Measurements from ENCODE around the gene BARD1. TPM values are rescaled to one million over a fixed set of nuclear protein-coding genes. Genes with fewer than 3 reads are reported as not detected.

The BARD1 gene
- total RNA-seq (74.2 TPM), polyA plus RNA-seq (4.6 TPM)

DNA sequence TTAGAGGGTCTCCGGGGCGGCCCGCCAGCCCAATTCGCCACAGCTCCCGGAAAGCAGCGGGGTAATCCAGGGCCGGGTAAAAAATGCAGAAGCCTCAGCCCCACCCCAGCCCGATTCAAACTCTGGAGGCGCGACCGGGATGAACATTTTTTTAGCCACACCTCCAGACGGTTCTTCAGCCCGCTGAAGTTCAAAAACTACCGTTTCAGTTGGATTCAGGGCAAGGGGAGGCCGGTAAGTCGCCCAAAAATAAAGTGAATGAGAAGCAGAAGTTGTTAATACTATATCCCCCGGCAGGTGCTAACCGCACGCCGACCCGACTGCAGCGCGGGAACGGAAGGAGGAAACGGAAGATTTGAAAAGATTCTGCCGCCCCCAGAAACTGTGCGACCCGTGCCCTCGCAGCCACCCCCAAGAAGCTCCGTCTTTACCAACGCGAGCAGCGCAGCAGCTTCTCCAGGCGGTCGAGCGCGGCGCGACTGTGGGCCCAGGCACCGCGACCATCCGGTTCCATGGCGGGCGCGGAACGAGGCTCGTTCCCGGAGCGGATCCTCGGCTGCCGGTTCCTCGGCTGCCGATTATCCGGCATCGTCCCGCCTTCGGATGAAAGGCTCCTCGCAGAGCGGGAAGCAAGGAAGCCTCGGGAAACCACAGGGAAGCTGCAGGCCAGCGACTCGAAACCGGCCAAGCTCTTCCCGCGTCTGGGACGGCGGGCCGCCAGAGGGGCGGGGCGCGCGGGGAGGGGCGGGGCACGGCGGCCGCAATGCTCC, at the start of gene BARD1:
BARD1 (minus strand) TSS at position 703 of the 770 bp plus-strand sequence; CDS start at position 589, 114 bp downstream.
- peak within 1 kb of the TSS; percentile 56 for H3K27ac ChIP-seq (ENCODE audit: low read depth)
- H3K4me3 ChIP-seq (ENCODE audit: low read depth, low read length): peak within 1 kb of the TSS; percentile 68
- no peaks in the 10 kb centered on the region for H3K36me3 ChIP-seq (ENCODE audit: insufficient read depth)
- H3K4me1 ChIP-seq (ENCODE audit: insufficient read depth): no peaks in the 10 kb centered on the region
- peak; percentile 28 for DNase-seq (ENCODE audit: extremely low spot score)
- under 1% methylated on average over 76 of the region's 76 CpGs for WGBS

DNA sequence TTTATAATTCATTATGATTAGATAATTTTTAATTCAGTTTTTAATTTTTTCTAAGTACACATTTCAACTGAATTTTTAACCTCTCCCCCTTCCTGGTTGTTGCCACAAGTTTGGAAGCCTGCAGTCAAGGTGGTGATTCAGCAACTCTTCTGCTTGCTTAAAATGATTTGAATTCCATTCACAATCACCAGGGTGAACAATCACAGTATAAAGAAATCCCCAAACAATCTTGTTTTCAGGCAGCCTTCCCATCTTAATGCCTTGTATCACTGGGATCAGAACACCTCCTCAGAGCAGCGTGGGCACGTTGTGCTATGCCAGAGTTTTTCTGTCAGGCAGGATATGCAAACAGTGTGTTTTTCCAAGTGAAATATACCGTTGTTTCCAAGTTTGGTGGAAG, 46.7 kb upstream of the BARD1 start:
- Histone ChIP-seq H3K4me1 (ENCODE audit: insufficient read depth) (no peaks in the 10 kb centered on the region), H3K36me3 (ENCODE audit: insufficient read depth) (no peaks in the 10 kb centered on the region), H3K4me3 (ENCODE audit: low read depth, low read length) (no peak overlapping the region), H3K27ac (ENCODE audit: low read depth) (no peak overlapping the region)
- DNase-seq (ENCODE audit: extremely low spot score): no peak
- 49% methylated on average over 3 of the region's 3 CpGs for WGBS

DNA sequence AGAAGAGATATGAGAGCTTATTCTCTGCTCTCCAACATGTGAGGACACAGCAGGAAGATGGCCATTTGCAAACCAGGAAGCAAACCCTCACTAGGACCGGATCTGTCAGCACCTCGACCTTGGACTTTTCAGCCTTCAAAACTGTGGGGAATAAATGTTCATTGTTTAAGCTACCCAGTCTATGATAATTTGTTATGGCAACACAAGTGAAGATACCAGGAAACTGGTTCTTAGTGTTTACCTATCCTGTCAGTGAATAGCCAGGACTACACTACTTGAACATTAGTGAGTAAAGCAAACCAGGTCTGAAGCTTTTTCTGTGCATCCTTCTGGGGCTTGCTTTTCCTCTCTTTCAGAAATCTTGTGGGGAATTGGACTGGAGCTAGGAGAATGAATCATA, 44.4 kb upstream of the BARD1 start:
- no peak for DNase-seq (ENCODE audit: extremely low spot score)
- WGBS: 82% methylated on average over 2 of the region's 2 CpGs
- Histone ChIP-seq H3K36me3 (ENCODE audit: insufficient read depth) (no peaks in the 10 kb centered on the region), H3K4me1 (ENCODE audit: insufficient read depth) (no peaks in the 10 kb centered on the region), H3K27ac (ENCODE audit: low read depth) (no peak overlapping the region), H3K4me3 (ENCODE audit: low read depth, low read length) (no peak overlapping the region)

DNA sequence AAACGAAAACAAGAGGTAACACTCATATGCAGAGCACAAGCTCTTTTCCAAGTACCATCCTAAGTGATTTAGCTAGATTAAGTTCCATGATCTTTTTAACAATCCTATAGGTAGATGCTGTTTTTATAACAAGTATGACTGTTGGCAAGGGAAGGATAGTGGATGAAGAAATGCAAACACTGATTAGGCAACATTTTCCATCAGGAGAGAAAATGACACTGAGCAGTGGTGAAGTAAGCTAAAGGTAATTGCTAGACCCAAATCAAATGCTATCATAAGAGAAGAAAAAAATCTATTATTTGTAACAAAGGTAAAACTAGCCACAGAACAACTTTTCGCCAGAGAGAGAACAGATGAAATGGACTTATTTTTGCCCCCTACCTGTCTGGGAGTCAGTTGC, 34.3 kb upstream of the BARD1 start:
- H3K4me3 ChIP-seq (ENCODE audit: low read depth, low read length): no peak overlapping the region
- no peaks in the 10 kb centered on the region for H3K4me1 ChIP-seq (ENCODE audit: insufficient read depth)
- H3K27ac ChIP-seq (ENCODE audit: low read depth): no peak overlapping the region
- DNase-seq (ENCODE audit: extremely low spot score): no peak
- WGBS: 92% methylated on average over 2 of the region's 2 CpGs
- H3K36me3 ChIP-seq (ENCODE audit: insufficient read depth): no peaks in the 10 kb centered on the region

DNA sequence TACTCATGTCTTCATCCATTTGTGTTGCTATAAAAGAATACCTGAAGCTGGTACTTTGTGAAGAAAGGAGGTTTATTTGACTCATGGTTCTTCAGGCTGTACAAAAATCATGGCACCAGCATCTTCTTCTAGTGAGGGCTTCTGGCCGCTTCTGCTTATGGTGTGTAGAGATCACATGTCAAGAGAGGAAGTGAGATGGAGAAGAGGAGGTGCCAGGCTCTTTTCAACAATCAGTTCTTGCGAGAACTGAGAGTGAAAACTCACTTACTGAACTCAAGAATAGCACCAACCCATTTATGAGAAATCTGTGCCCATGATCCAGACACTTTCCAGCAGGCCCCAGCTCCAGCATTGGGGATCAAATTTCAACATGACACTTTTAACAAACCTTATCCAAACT, 30.0 kb upstream of the BARD1 start:
- no peak for DNase-seq (ENCODE audit: extremely low spot score)
- no peak overlapping the region for H3K27ac ChIP-seq (ENCODE audit: low read depth)
- no peaks in the 10 kb centered on the region for H3K4me1 ChIP-seq (ENCODE audit: insufficient read depth)
- no peak overlapping the region for H3K4me3 ChIP-seq (ENCODE audit: low read depth, low read length)
- 87% methylated on average over 2 of the region's 2 CpGs for WGBS
- H3K36me3 ChIP-seq (ENCODE audit: insufficient read depth): no peaks in the 10 kb centered on the region

DNA sequence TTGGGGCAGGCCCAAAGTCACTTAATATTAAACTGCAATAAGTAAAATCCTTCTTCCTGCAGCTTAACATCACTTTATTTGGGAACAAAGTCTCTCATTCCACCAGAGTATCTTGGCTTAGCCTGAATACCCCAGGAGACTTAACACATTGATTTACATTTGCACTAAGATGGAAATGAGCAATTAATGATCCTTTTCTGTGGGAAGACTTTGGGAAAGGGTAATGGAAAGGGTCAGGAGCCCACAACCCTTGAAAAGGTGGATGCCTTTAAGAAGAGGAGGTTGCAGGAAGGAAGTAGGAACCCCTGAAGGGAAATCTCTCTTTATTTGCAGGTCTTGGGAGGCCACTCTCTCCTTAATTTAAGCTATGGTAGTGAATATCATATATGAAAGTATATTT, 28.0 kb upstream of the BARD1 start:
- Histone ChIP-seq H3K4me1 (ENCODE audit: insufficient read depth) (no peaks in the 10 kb centered on the region), H3K4me3 (ENCODE audit: low read depth, low read length) (no peak overlapping the region), H3K27ac (ENCODE audit: low read depth) (no peak overlapping the region), H3K36me3 (ENCODE audit: insufficient read depth) (no peaks in the 10 kb centered on the region)
- DNase-seq (ENCODE audit: extremely low spot score): no peak

DNA sequence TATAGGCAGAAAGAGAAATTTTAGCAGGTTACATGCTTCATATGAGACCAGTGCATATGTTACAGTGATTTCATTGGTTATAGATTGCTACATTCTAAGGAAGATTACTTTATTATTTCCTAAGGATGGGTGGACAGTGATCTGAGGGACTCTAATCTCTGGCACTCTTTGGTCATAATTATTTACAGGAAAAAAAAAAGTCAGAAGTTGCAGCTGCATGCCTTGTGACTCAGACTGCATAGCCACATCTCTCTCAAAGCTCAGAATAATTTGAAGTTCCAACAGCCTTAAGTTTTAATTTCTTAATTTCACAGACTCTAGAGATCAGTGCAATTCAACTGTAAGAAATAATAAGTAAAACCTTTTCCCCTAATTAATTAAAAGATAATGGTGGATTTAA, 27.1 kb upstream of the BARD1 start:
- no peaks in the 10 kb centered on the region for H3K4me1 ChIP-seq (ENCODE audit: insufficient read depth)
- H3K4me3 ChIP-seq (ENCODE audit: low read depth, low read length): no peak overlapping the region
- H3K27ac ChIP-seq (ENCODE audit: low read depth): no peak overlapping the region
- H3K36me3 ChIP-seq (ENCODE audit: insufficient read depth): no peaks in the 10 kb centered on the region
- no peak for DNase-seq (ENCODE audit: extremely low spot score)

DNA sequence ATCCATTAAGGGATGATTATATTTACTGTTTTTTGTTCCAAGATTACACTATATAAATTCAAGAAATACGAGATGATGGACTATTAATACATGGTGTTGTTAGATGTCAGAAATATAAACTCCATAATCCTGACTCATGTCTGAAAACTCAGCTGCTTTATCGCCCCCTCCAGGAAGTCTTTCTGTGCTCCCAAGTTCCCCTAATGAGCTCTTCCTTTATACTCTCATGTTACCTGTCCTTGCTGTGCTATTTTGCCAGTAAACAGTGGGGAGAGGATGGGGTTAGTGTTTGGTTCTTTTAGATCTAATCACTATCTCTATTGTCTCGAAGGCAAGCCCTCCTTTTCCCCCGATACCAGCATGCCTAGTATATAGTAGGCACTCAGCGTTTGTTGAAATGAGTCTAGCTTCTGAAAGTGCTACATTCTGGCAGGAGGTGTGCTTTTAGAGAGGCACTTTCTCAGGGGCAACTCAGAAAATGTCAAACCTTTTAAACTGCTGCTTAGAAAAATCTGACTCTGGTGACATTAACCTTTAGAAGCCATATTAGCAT, 21.4 kb upstream of the BARD1 start:
- no peak for DNase-seq (ENCODE audit: extremely low spot score)
- no peak overlapping the region for H3K27ac ChIP-seq (ENCODE audit: low read depth)
- no peaks in the 10 kb centered on the region for H3K36me3 ChIP-seq (ENCODE audit: insufficient read depth)
- no peaks in the 10 kb centered on the region for H3K4me1 ChIP-seq (ENCODE audit: insufficient read depth)
- H3K4me3 ChIP-seq (ENCODE audit: low read depth, low read length): no peak overlapping the region
- WGBS: 61% methylated on average over 5 of the region's 5 CpGs

DNA sequence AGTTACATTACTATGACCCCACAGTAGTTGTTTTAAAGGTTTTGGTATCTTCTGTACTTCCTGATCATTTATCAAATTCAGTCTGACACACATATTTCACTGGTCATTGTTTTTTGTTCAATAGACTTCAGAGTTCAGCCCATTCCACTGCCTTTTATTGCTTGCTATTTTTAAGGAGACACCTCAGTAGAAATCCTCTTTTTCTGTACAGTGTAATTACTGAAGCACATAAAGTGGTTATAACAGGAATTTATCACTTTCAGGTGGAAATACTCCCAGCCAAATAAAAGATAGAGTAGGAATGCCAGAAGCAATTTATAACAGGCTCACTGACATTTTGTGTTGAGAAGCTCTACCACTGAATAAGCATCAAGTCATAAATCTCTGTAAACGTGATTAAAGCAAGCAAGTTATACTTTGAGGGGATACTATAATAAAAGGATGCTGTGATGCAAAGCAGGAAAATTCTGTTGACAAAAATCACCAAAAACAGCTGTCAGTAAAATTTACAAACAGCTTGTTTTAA, 6.6 kb upstream of the BARD1 start:
- H3K4me3 ChIP-seq (ENCODE audit: low read depth, low read length): no peak overlapping the region
- H3K36me3 ChIP-seq (ENCODE audit: insufficient read depth): no peaks in the 10 kb centered on the region
- WGBS: 40% methylated on average over 1 of the region's 1 CpG
- H3K27ac ChIP-seq (ENCODE audit: low read depth): no peak overlapping the region
- no peak for DNase-seq (ENCODE audit: extremely low spot score)
- H3K4me1 ChIP-seq (ENCODE audit: insufficient read depth): no peaks in the 10 kb centered on the region

DNA sequence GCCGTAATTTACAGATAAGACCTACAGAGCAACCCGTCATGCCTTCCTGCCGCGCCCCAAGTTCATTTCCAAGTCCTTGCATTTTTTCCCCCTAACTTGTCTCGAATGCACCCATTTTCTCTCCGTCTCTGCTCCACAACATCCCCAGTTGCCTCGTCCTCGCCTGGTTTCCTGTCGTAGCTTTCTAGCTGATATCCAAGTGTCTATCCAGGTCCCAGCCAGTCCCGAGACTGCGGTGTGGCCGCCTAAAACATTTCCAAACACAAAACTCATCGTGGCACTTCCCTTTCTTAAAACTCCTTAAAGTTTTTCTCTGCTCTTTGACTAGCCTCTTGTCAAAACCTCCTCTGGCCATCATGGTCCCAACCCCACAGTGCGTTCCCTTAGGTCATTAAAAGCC, 1.2 kb upstream of the BARD1 start:
- Histone ChIP-seq H3K4me3 (ENCODE audit: low read depth, low read length) (peak overlapping the region; percentile 15), H3K27ac (ENCODE audit: low read depth) (no peak overlapping the region), H3K4me1 (ENCODE audit: insufficient read depth) (no peaks in the 10 kb centered on the region), H3K36me3 (ENCODE audit: insufficient read depth) (no peaks in the 10 kb centered on the region)
- 45% methylated on average over 14 of the region's 14 CpGs for WGBS
- DNase-seq (ENCODE audit: extremely low spot score): no peak

DNA sequence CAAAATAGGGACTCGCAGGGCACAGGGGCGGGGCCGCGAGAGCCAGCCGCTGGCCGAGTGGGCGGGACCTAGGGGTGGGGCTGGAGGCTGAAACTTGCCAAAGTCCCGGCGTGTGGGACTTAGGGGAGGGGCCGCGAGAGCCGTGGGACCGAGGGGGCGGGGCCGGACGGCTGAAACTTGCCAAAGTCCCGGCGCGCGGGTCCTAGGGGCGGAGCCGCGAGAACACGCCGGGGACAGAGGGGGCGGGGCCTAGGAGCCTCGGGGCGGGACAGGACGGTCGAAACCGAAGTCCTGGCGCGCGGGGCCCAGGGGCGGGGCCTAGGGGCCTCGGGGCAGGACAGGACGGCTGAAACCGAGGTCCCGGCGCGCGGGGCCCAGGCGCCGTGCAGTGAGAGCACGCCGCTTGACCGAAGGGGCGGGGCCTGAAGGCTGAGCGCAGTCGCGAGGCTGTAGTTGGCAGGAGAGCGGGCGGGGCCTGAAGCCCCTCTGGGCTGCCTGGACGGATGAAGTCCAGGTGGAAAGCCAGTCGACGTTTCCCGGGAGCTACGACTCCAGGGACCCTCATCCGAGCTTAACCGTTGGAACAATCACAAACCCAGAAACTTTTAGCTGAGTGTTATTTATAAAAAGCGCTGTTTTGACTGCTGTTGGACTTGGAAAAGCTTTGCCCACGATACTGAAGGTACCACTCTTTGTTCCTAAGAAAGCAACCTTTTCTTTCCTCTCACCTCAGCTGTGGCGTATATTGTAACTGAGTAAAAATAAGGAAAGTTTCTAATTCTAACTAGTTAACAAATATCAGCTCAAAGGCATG, 475 bp upstream of the BARD1 start:
- under 1% methylated on average over 63 of the region's 63 CpGs for WGBS
- Histone ChIP-seq H3K4me1 (ENCODE audit: insufficient read depth) (no peaks in the 10 kb centered on the region), H3K27ac (ENCODE audit: low read depth) (peak overlapping the region; percentile 56), H3K36me3 (ENCODE audit: insufficient read depth) (no peaks in the 10 kb centered on the region), H3K4me3 (ENCODE audit: low read depth, low read length) (peak overlapping the region; percentile 68)
- peak; percentile 91 for DNase-seq (ENCODE audit: extremely low spot score)

DNA sequence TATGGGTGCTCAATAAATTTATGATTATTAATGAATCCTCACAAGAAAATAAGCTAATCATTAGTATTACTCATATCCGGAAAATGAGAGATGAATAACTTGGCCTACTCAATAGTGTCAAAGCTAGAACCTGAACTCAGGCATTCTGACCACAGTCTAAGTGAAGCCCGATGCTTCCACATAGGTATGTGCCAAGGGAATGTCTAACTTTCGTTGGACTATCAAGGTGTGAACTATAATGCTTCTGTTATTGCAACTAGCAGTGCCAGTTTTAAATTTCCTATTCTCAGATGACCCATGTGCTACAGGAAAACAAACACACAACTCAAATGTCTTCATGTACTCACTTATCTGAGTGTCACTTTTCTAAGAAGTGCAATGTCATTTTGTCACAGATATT, 1.8 kb downstream of the BARD1 start:
- WGBS: 11% methylated on average over 3 of the region's 3 CpGs
- Histone ChIP-seq H3K27ac (ENCODE audit: low read depth) (no peak overlapping the region), H3K36me3 (ENCODE audit: insufficient read depth) (no peaks in the 10 kb centered on the region), H3K4me1 (ENCODE audit: insufficient read depth) (no peaks in the 10 kb centered on the region), H3K4me3 (ENCODE audit: low read depth, low read length) (no peak overlapping the region)
- DNase-seq (ENCODE audit: extremely low spot score): no peak

DNA sequence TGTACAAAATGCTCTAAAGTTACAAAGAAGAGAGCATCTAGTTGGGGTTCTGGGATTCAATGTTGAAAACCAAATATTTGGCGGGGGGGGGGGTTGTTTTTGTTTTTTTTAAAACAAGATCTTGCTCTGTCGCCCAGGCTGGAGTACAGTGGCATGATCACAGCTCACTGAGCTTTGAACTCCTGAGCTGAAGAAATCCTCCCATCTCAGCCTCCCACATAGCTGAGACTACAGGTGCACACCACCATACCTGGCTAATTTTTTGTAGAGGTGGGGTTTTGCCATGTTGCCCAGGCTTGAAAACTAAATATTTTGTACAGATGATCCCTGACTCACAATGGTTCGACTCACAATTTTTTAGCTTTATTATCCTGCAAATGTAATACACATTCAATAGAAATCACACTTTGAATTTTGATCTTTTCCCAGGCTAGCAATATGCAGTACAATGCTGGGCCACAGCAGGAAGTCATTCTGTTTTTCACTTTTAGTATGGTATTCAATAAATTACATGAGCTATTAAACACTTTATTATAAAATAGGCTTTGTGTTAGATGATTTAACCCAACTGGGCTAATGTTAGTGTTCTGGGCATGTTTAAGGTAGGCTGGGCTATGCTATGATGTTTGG, 7.6 kb downstream of the BARD1 start:
- H3K4me3 ChIP-seq (ENCODE audit: low read depth, low read length): no peak overlapping the region
- H3K4me1 ChIP-seq (ENCODE audit: insufficient read depth): no peaks in the 10 kb centered on the region
- 90% methylated on average over 3 of the region's 3 CpGs for WGBS
- no peak for DNase-seq (ENCODE audit: extremely low spot score)
- no peaks in the 10 kb centered on the region for H3K36me3 ChIP-seq (ENCODE audit: insufficient read depth)
- H3K27ac ChIP-seq (ENCODE audit: low read depth): no peak overlapping the region
